BLaER1 (cell line): ENCODE results near the gene POGLUT3.

Experiments
- H3K27ac ChIP-seq: shearing (Covaris generic); formaldehyde crosslinking; 2 replicates; pipeline ENCODE4 v1.8.1; 2022
- H3K27me3 ChIP-seq: shearing (Covaris generic); formaldehyde crosslinking; 2 replicates; pipeline ENCODE4 v1.8.1; 2022
- H3K36me3 ChIP-seq: shearing (Covaris generic); formaldehyde crosslinking; 2 replicates; pipeline ENCODE4 v1.8.1; 2022
- H3K4me1 ChIP-seq: shearing (Covaris generic); formaldehyde crosslinking; 2 replicates; pipeline ENCODE4 v1.8.1; 2022
- H3K4me2 ChIP-seq: shearing (Covaris generic); formaldehyde crosslinking; 2 replicates; pipeline ENCODE4 v1.8.1; 2022
- H3K4me3 ChIP-seq: shearing (Covaris generic); formaldehyde crosslinking; 2 replicates; pipeline ENCODE4 v1.8.1; 2022
- H3K9ac ChIP-seq: shearing (Covaris generic); formaldehyde crosslinking; 2 replicates; pipeline ENCODE4 v1.8.1; 2022
- H3K9me3 ChIP-seq: shearing (Covaris generic); formaldehyde crosslinking; 2 replicates; pipeline ENCODE4 v1.8.1; 2022
- H4K20me1 ChIP-seq: shearing (Covaris generic); formaldehyde crosslinking; 2 replicates; pipeline ENCODE4 v1.8.1; 2022
- Cebpa-rat ChIP-seq: shearing (Covaris generic); IDR thresholded peaks from 2 replicates; pipeline ENCODE4 v1.8.1; 2022

POGLUT3 gene

DNA sequence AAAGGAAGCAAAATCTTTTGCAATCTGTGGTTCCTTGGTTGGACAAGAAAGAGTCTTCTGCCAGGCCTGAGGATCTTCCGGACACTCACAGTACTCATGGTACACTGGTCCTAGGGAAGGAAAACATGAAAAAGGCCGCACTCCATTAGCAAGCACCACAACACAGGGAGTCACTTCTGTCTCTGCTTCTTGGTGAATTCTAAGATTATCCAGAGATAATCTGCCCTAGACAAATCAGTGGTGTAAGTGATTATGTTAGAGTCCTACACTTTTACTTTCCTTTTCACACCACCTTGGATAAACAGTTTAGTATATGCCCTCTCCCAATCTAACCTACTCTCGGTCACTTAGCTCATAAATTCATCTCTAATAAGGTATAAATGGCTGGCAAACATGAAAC, 11.9 kb downstream of the POGLUT3 start:
- Histone ChIP-seq H3K9ac (no peak overlapping the region), H3K4me1 (no peaks in the 10 kb centered on the region), H3K4me3 (no peak overlapping the region), H3K27ac (no peak overlapping the region), H3K9me3 (no peaks in the 10 kb centered on the region), H3K36me3 (peaks cover 37% of the 10 kb centered on the region), H3K4me2 (no peak overlapping the region), H4K20me1 (no peaks in the 10 kb centered on the region), H3K27me3 (no peaks in the 10 kb centered on the region)
- no peak for TF ChIP-seq Cebpa-rat

DNA sequence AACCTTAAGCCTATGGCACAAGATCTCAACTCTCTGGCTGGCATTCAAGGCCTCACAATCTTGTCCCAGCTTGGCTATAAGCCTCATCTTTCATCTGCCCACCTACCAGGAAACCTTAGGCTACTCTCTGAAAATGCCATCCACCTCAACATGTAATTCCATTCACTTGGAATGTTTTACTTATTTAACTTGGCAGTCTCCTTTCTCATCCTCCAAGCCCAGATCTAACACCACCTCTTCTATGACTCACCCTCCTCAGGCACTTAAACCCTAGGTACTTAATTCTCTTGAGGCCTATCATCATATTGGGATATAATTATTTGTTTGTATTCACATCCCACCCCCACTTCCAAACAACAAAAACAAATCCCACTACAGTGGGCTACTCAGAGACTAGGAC, 15.0 kb downstream of the POGLUT3 start:
- H3K36me3 ChIP-seq: peaks cover 26% of the 10 kb centered on the region
- no peaks in the 10 kb centered on the region for H3K27me3 ChIP-seq

DNA sequence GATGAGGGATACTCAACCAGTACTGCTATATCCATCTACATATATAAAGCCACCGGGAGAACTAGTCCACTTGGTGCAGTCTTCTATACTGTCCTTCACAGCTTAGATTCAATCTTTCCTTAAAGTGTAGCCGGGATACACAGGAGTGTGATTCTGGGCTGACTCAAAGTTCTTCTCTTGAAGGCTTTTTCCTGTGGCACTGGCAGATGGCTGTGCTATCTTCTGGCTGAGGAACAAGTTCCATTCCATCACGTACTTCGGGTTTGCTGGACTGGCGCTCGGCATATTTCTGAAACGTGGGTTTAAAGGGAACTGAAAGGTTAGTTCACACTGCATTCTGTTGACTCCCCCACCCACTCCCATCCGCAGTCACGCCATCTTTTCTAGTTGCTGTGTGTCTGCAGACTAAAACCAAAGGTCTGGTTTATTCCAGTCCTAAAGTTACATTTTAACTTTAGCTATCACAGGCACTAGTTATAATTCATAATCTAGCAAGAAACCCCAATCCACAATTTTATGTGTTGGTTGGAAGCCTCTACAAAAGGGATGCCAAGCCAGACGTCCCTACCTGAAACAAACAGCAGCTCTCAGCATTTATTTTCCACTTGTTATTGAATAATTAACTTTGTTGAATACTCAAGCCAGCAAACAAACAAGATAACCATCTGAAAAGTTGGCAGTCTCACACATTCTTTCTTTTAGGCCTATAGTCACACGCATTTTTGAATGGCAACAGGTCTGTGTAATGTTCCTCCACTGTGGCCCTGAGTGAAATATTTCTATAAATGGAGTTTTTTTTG, 23.3 kb downstream of the POGLUT3 start:
- Histone ChIP-seq H3K4me3 (no peak overlapping the region), H3K9ac (no peak overlapping the region), H3K9me3 (no peaks in the 10 kb centered on the region), H4K20me1 (no peaks in the 10 kb centered on the region), H3K4me2 (no peak overlapping the region), H3K36me3 (peaks cover 16% of the 10 kb centered on the region), H3K27me3 (no peaks in the 10 kb centered on the region), H3K4me1 (no peaks in the 10 kb centered on the region), H3K27ac (no peak overlapping the region)
- TF ChIP-seq Cebpa-rat: no peak

More for the DNA sequence above, 15.0 kb downstream of the POGLUT3 start:
- no peak for TF ChIP-seq Cebpa-rat
- Histone ChIP-seq H3K27ac (no peak overlapping the region), H3K4me1 (no peaks in the 10 kb centered on the region), H3K4me3 (no peak overlapping the region), H4K20me1 (no peaks in the 10 kb centered on the region), H3K9me3 (no peaks in the 10 kb centered on the region), H3K4me2 (no peak overlapping the region), H3K9ac (no peak overlapping the region)

DNA sequence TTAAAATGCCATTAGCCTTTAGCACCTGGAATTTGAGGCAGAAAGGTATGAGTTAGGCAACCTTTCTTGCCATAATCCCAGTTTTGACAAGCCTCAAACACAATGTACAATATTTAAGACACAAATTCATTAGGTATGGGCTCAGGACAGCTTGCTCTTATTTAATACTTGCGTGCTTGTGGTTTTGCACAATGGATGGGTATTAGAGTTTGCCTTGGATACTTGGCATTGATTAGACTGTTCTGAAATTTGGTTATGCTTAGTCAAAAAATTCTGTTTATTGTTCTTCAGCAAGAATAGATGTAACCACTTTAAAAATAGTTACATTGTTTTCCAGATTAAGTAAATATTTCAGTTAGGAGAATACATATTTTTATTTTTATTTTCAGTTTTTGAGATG, 25.5 kb downstream of the POGLUT3 start:
- H3K4me3 ChIP-seq: no peak overlapping the region

DNA sequence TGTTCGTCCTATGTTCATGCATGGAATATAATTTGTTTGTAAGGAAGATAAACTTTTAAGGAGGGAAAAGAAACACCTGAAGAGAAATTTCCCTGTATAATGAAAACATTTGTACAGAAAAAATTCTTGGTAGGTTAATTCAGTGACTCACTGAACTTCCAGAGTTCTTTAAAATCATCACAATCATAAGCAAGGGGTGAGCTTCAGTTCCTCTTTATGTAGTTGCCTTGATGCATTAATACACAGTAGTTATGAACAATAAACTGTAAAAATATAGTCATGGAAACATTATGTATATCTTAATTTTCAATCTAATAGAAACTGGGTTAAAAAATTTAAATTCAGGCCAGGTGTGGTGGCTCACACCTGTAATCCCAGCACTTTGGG, 29.7 kb downstream of the POGLUT3 start:
- no peak for TF ChIP-seq Cebpa-rat
- H4K20me1 ChIP-seq: no peaks in the 10 kb centered on the region
- peaks cover 11% of the 10 kb centered on the region for H3K4me1 ChIP-seq
- H3K4me3 ChIP-seq: no peak overlapping the region
- H3K36me3 ChIP-seq: no peaks in the 10 kb centered on the region
- H3K27me3 ChIP-seq: no peaks in the 10 kb centered on the region
- H3K9me3 ChIP-seq: no peaks in the 10 kb centered on the region
- no peak overlapping the region for H3K27ac ChIP-seq
- no peak overlapping the region for H3K9ac ChIP-seq
- H3K4me2 ChIP-seq: no peak overlapping the region

More for the DNA sequence above, 25.5 kb downstream of the POGLUT3 start:
- Histone ChIP-seq H3K36me3 (peaks cover 11% of the 10 kb centered on the region), H3K9ac (no peak overlapping the region), H3K4me1 (peaks cover 3% of the 10 kb centered on the region; the same call in 1 of the 2 replicates), H3K27ac (no peak overlapping the region), H4K20me1 (no peaks in the 10 kb centered on the region), H3K4me2 (no peak overlapping the region), H3K9me3 (no peaks in the 10 kb centered on the region), H3K27me3 (no peaks in the 10 kb centered on the region)
- no peak for TF ChIP-seq Cebpa-rat

DNA sequence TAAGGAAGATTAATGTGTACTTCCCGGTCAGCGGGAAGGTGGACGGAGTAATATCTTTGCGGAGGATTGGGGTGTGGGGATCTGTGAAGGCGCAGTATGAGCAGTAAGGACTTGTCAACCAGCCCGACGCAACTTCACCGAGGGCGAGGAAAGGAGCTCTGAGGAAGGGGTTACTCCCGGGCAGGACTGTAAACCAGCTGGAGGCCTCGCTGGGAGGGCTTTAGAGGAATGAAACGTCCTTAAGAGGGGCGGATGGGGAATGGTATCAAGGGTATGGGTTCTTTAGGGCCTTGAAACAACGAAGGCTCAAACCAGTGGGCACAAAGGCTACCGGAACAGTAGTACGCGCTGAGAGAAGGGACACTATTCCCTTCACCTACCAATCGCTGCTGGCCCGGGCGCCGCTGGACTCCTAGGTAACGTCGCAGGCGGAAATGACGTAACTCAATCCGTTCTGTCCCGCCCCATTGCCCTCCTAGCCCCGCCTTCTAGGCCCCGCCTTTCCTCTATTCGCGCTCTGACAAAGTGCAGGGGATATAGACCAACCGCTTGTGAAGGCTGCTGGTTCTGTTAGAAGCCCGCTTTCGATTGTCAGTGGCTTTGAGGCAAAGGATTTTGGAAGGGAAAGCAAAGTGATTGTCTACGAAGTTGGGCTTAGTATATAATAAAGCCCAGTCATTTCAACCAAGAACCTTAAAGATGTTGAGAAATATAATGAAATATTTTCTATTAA, 30.9 kb downstream of the POGLUT3 start, which contains the start of gene C11orf65:
C11orf65 (minus strand) TSS at position 439 of the 733 bp plus-strand sequence. CDS start 5,970 bp downstream, outside the sequence.
- Histone ChIP-seq H3K4me1 (peaks cover 11% of the 10 kb centered on the region), H3K4me2 (peak within 1 kb of the TSS; percentile 79), H3K9me3 (no peaks in the 10 kb centered on the region), H4K20me1 (no peaks in the 10 kb centered on the region), H3K27me3 (no peaks in the 10 kb centered on the region), H3K4me3 (peak within 1 kb of the TSS; percentile 75), H3K27ac (peak within 1 kb of the TSS; percentile 90), H3K36me3 (no peaks in the 10 kb centered on the region), H3K9ac (peak within 1 kb of the TSS; percentile 83)
- no peak for TF ChIP-seq Cebpa-rat

DNA sequence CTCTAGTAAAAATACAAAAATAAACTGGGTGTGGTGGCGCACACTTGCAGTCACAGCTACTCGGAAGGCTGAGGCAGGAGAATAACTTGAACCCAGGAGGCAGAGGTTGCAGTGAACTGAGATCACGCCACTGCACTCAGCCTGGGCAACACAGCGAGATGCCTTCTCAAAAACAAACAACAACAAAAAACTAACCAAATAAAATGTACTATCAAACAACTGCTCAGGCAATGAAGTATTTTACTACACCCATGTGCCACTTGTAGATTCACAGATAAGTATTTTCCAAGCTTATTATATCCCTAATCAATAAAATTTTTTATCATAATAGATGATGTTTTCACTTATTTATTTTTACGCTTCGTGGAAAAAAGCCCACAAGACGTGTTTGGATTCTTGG, 31.8 kb downstream of the POGLUT3 start:
- peaks cover 11% of the 10 kb centered on the region for H3K4me1 ChIP-seq
- H3K27me3 ChIP-seq: no peaks in the 10 kb centered on the region
- H3K4me3 ChIP-seq: peak overlapping the region; percentile 75
- no peak for TF ChIP-seq Cebpa-rat
- H3K9me3 ChIP-seq: no peaks in the 10 kb centered on the region
- peak overlapping the region; percentile 79 for H3K4me2 ChIP-seq
- no peaks in the 10 kb centered on the region for H4K20me1 ChIP-seq
- H3K9ac ChIP-seq: peak overlapping the region; percentile 83
- H3K27ac ChIP-seq: peak overlapping the region; percentile 90
- H3K36me3 ChIP-seq: no peaks in the 10 kb centered on the region

DNA sequence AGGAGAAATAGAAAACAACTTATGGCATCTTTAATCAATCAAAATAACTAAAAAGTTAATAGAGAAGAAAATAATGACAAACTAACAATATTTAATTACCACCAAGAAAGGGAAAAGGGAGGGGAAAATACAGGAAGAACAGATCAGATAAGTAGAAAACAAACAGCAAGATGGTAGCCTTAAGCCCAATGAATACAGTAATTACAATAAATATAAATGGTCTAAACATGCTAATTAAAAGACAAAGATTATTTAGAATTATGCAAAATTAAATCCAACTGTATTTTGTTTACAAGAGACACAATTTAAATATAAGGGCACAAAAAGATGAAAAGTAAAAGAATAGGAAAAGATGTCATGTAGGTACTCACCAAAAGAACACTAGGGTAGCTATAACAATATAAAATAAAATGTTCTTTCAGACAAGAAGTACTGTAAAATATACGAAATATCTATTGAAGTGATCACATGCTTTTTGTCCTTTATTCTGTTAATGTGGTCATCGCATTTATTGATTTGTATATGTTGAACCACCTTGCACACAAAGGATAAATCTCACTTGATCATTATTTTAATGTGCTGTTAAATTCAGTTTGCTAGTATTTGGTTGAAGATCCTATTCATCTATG, 44.9 kb downstream of the POGLUT3 start:
- no peaks in the 10 kb centered on the region for H3K27me3 ChIP-seq
- H3K9me3 ChIP-seq: peaks cover 13% of the 10 kb centered on the region
- no peaks in the 10 kb centered on the region for H3K36me3 ChIP-seq
- no peaks in the 10 kb centered on the region for H4K20me1 ChIP-seq
- no peak overlapping the region for H3K4me2 ChIP-seq
- H3K27ac ChIP-seq: no peak overlapping the region
- H3K4me1 ChIP-seq: no peaks in the 10 kb centered on the region
- H3K4me3 ChIP-seq: no peak overlapping the region
- H3K9ac ChIP-seq: no peak overlapping the region
- no peak for TF ChIP-seq Cebpa-rat
